GM18858 (cell line): ENCODE measurements around the gene TENM4.
"Not testable (repeated sequence)": the region's sequence is repeated elsewhere in the genome, so short reads cannot be mapped to it uniquely, and the experiment has no call there.

Source experiments
- ATAC-seq: cut with Tn5 transposase; IDR thresholded peaks from one replicate; pipeline ENCODE4 v1.9.1; 2021; ENCODE audit not compliant: unreplicated experiment

The TENM4 gene

GRCh38 chr11:78655561-78655960 is 785.3 kb downstream of the TENM4 start:
- ATAC-seq, result no peak

GRCh38 chr11:78654866-78655265 is 786.0 kb downstream of the TENM4 start:
- no peak for ATAC-seq

- ATAC-seq, result no peak
Measured at GRCh38 chr11:78654071-78654470, 786.8 kb downstream of the TENM4 start.

- ATAC-seq, result no peak
Measured at GRCh38 chr11:78653294-78653909, 787.4 kb downstream of the TENM4 start.

DNA sequence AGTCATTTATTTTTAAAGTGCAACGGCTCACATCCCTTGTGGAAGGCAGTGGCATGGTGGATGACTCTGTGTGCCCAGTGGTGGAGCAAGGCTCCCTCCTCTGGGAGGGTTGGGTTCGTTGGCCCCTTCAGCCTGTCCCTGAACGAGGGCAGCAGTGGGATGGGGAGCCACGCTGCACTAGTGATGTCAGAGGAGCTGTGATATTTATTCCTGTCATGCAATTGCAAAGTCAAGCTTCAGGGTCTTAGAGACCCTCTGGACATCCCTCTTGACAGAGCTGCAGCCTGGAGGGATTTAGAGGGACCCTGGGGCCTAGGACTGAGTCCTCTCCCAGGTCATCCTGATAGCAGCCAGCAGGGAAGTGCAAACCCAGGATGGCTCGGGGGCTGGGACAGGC is 788.0 kb downstream of the TENM4 start:
- no peak for ATAC-seq

DNA sequence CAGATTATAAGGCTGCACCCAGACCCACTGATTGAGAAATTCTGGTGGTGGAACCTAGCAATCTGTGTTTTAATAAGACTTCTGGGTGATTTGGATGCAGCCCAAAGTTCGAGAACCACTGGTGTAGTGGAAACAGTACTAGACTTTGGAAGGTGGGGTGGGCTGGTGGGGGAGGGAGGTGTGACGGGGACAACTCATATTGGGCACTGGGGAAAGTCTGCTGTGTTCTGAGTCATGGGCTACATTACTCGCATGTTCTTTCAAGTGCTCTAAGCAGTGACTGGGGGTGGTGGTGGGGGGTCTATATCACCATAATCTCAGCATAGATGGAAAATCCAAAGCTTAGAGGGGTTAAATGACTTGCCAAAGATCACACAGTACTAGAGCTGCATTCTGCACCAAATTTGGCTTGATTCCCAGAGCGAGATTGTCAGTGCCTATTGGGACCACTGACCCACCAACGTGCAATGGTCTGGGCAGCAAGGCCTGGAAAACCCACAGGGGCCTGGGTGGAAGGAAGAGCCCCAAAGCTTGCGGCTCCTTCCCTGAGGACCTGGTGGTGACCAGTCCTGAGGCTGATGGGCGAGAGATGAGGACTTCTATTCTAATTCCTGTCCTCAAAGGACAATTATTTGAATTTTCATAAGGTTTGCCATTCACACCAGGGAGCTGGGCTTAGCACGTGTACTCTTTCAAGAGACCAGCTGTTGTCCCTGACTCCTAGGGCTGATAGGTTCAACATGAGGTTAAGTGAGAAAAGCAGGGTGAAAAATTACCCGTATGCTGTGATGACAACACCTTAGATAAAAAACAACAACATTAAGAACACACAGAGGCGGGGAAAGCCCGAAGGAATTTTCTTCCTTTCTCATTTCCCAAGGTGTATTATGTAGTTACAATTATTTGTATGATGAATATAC is 788.6 kb downstream of the TENM4 start:
- no peak for ATAC-seq

GRCh38 chr11:78651136-78651775 is 789.6 kb downstream of the TENM4 start:
- no peak for ATAC-seq

DNA sequence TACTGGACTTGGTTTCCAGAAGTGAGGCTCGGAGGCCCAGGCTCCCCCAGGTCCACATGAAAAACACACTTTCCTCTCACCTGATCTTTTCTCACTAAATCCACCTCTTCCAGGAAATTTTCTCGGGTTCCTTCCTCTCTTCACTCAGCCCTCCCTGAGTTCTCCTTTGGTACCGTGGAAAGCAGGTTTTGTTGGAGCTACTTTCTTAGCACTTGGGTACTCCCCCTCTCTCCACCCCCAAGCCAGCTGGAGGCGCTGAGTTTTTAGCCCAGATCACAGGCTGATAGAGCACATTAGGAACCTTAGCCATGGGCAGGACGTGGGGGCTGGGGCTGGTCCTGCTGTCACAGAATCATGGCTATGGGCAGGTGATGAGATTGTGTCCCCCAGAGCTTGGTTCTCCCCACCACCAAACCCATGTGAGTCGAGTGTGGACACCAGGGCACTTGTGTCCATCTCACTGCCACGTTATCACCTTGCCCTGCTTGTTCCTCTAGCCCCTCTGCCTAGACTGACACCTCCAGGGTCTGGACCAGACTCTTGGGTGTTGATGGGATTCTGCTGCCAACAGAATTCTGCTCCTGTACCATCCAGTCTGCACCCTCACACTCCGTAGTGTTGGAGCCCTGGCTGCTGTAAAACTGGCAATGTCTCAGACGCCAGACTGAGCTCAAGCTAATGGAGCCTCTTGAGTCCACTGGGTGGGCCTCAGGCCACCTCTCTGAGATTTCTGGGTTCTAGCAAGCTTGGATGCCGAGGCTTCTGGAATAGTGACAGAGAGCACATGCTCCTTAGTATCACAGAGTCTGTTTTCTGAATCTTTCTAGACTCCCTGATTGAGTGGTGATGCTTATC is 791.2 kb downstream of the TENM4 start:
- no peak for ATAC-seq

DNA sequence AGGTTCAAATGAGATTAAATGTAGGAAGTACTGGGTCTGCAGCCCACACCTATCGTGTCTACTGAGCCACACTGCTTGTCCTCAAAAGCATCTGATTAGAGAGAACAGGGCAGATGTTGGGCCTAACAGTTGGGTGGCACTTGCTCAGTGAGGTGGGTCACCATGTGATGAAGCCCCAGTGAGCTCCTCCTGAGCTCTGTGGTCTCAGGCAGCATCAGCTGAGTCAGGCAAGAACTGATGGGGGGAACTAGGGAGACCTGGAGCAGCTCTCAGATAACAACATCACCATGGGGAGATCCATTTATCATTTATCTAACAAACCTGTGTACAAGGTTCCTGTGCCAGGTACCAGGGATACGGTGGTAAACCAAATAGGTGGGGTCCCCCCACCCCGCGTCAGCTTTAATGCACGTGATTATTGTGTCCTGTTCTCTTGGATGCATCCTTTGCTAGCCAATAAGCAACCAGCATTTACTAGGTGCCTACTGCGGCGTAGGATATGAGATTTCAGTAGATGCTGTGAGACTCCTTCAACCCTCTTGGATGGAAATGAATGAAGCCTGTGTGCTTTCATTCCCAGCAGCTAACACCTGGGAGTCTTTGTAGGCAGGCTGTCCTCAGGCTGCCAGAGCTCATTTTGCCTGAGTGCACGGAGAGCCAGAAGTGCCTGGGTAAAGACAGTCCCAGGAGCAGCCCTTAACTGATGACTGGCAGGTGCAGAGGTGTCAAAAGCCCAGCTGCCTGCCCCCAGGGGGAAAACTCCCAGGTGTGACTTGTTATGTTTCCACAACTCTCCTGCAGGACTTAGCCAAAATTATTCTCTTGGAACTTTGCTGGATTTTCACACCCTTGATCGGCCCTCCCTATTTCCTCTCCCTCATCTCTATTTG is 792.6 kb downstream of the TENM4 start:
- ATAC-seq, result no peak

DNA sequence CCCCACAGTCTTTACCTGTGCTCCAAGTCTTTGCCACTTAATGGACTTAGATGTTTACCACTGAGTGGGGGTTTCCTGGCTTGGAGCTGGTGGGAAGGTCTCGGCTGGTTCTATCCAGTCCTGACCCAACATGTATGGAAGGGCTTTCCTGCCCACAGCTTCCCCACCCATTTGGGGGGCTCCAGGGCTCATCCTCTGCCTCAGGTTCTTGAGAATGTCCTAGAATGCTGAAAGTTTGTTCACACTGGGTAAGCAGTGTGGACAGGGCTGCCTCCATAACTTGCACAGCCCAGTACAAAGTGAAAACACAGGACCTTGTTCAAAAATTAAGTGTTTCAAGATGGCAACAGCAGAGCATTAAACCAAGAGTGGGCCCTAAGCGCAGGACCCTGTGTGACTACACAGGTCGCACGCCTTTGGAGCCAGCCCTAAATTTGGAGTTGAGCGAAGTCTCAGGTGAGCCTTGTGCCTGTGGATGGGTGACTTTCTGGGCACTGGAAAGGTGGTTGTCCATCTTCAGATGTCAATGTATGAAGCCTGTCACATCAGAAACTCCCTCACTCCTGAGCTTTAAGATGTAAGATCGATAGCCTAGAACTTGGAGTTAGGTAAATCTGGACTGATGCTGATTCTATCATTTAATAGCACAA is 793.4 kb downstream of the TENM4 start:
- no peak for ATAC-seq

- no peak for ATAC-seq
Measured at GRCh38 chr11:78646564-78647185, 794.2 kb downstream of the TENM4 start.

DNA sequence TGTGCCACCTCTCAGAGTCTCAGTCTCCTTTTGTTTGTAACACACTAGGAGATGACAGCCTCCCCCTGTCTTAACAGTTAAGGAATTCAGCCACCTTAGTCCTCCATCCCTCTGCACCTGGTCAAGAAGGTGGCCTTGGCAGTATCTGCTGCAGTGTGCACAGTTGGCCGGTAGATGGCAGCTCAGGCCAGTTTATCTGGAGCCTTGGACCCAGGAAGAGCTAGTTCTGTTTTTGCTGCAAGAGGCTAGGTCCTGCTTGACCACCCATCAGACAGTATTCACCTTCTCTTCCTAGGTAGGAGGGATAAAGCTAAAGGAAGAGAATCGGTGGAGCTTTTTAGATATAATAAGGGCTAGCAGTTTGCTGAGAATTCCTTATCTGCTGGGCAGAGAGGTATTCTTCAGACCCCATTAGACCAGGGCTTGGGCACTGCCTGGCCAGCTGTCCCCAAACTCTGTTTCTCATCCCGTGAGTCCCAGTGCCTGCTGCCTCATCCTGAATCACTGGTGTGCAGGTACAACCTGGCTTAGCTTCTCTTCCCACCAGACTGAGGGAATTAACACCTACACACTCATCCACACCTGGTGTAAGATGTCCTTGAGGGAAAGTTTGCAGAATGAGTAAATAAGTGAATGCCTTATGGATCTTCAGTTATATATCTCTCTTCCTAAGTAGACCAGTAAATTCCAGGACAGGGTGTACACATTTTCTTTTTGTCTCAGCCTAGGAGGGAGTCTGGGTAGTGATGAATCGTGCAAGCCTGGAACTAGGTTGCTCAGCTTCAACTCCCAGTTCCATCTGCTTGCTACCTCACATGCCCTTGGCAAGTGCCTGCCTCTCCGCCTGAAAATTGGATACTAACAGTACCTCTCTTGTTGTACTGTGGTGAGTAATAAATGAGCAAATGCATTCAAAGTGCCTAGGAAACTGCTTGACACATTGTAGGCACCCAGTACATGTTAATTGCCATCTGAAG is 795.3 kb downstream of the TENM4 start:
- ATAC-seq, result no peak

GRCh38 chr11:78643676-78644056 is 797.2 kb downstream of the TENM4 start:
- ATAC-seq, result no peak

GRCh38 chr11:78642979-78643675 is 797.7 kb downstream of the TENM4 start:
- ATAC-seq, result no peak

DNA sequence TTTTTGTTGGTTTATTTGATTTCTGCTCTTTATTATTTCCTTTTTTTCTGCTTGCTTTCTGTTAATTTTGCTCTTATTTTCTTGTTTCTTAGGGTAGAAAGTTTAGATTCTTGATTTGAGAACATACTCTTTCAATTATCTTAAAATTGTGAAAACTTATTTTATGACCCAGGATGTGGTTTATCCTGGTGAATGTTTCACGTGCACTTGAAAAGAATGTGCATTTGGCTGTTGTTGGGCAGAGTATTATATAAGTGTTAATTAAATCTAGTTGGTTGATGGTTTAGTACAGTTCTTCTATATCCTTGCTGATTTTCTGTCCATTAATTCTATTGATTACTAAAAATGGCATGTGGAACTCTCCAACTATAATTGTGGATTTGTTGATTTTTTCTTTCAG is 799.3 kb downstream of the TENM4 start:
- no peak for ATAC-seq

DNA sequence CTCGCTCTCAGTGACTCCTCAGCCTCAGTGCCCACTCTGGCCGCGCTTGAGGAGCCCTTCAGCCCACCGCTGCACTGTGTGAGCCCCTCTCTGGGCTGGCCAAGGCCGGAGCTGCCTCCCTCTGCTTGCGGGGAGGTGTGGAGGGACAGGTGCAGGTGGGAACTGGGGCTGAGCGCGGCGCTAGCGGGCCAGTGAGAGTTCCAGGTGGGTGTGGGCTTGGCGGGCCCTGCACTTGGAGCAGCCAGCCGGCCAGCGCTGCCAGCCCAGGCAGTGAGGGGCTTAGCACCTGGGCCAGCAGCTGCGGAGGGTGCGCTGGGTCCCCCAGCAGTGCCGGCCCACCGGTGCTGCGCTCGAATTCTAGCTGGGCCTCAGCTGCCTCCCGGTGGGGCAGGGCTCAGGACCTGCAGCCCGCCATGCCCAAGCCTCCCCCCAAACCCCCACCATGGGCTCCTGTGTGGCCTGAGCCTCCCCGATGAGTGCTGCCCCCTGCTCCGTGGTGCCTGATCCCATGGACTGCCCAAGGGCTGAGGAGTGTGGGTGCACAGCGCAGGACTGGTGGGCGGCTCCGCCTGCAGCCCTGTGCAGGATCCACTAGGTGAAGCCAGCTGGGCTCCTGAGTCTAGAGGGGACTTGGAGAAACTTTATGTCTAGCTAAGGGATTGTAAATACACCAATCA is 802.0 kb downstream of the TENM4 start:
- ATAC-seq, result no peak

GRCh38 chr11:78637527-78637926 is 803.3 kb downstream of the TENM4 start:
- ATAC-seq, result not testable (repeated sequence)
